GM10847 (cell line): Measurements from ENCODE around the gene TUBA3C.

Source experiments
- POLR2A ChIP-seq: IDR thresholded peaks from 2 replicates; pipeline ENCODE4 v1.6.1; 2011; ENCODE audit not compliant: insufficient read length; ENCODE audit errors: extremely low read depth

Gene TUBA3C

GRCh38 chr13:19150226-19150625 lies 31.4 kb downstream of the TUBA3C start:
- TF ChIP-seq POLR2A, result no peak

GRCh38 chr13:19148561-19148960 lies 33.1 kb downstream of the TUBA3C start:
- TF ChIP-seq POLR2A, result no peak
